Smooth muscle cell (in vitro differentiated cells): ENCODE results near the gene ZMIZ2. TPM values are rescaled to one million over a fixed set of nuclear protein-coding genes. Genes with fewer than 3 reads are reported as not detected.
A peak's percentile ranks its signal among the peaks of the same experiment; 100 is the strongest.
"Not testable (repeated sequence)": the region's sequence is repeated elsewhere in the genome, so short reads cannot be mapped to it uniquely, and the experiment has no call there.

Experiments used
- DNase-seq: peaks from one replicate; lab custom pipeline; 2025; ENCODE audit not compliant: unreplicated experiment; lab: John Stamatoyannopoulos, UW
- H2AFZ ChIP-seq: fragments of 200-600 bp; sonication (generic); 2 replicates; pipeline ENCODE4 v1.6.0; 2016; ENCODE audit warnings: antibody characterized with exemption, low read depth, mild to moderate bottlenecking
- H3F3A ChIP-seq: fragments of 200-600 bp; sonication (generic); 2 replicates; pipeline ENCODE4 v1.6.0; 2017; ENCODE audit warnings: antibody characterized with exemption, low read depth
- H3K27ac ChIP-seq: fragments of 200-600 bp; sonication (generic); 2 replicates; pipeline ENCODE4 v1.5.1; 2016; ENCODE audit warnings: low read depth, mild to moderate bottlenecking
- H3K27me3 ChIP-seq: fragments of 200-600 bp; sonication (generic); 2 replicates; pipeline ENCODE4 v1.6.1; 2016; ENCODE audit warnings: low read depth, mild to moderate bottlenecking
- H3K36me3 ChIP-seq: fragments of 200-600 bp; sonication (generic); 2 replicates; pipeline ENCODE4 v1.5.1; 2016; ENCODE audit warnings: low read depth
- H3K4me1 ChIP-seq: fragments of 200-600 bp; sonication (generic); 2 replicates; pipeline ENCODE4 v1.5.1; 2016; ENCODE audit warnings: low read depth
- H3K4me2 ChIP-seq: fragments of 200-600 bp; sonication (generic); 2 replicates; pipeline ENCODE4 v1.6.0; 2016; ENCODE audit warnings: mild to moderate bottlenecking
- H3K4me3 ChIP-seq: fragments of 200-600 bp; sonication (generic); 2 replicates; pipeline ENCODE4 v1.5.1; 2016; ENCODE audit warnings: mild to moderate bottlenecking
- H3K79me2 ChIP-seq: fragments of 200-600 bp; sonication (generic); 2 replicates; pipeline ENCODE4 v1.6.0; 2016; ENCODE audit warnings: low read depth, mild to moderate bottlenecking
- H3K9ac ChIP-seq: fragments of 200-600 bp; sonication (generic); 2 replicates; pipeline ENCODE4 v1.6.0; 2016; ENCODE audit warnings: low read depth
- H3K9me3 ChIP-seq: fragments of 200-600 bp; sonication (generic); replicated peaks from 2 replicates; pipeline ENCODE4 v1.5.1; 2016; ENCODE audit warnings: low read depth
- H4K20me1 ChIP-seq: fragments of 200-600 bp; sonication (generic); 2 replicates; pipeline ENCODE4 v1.6.0; 2016; ENCODE audit warnings: low read depth
- WGBS: methylation state at CpG from one replicate; pipeline ENCODE4 v1.1.7; 2016; ENCODE audit warnings: low lambda C conversion rate; 5-methylcytosine and 5-hydroxymethylcytosine counted together
- polyA plus RNA-seq: library from polyadenylated mRNA; unstranded; fragments of >200 nt; fragmentation: Nextera tagmentation; extraction: Ambion mirVana; gene quantifications from 2 replicates; pipeline ENCODE4 v1.2.1, GENCODE V29; 2016
- total RNA-seq: library from RNA; depleted of rRNA; stranded (reverse); fragments of >200 nt; gene quantifications from 2 replicates; pipeline ENCODE4 v1.2.3, GENCODE V29; 2014
- TF ChIP-seq, protein P1 (sequence below): fragments of 200-600 bp; sonication (generic); IDR thresholded peaks from 2 replicates; pipeline ENCODE4 v1.5.1; 2017; ENCODE audit warnings: borderline replicate concordance, mild to moderate bottlenecking, antibody characterized with exemption; ENCODE audit not compliant: insufficient read depth, poor library complexity, severe bottlenecking

ZMIZ2 gene, protein sequence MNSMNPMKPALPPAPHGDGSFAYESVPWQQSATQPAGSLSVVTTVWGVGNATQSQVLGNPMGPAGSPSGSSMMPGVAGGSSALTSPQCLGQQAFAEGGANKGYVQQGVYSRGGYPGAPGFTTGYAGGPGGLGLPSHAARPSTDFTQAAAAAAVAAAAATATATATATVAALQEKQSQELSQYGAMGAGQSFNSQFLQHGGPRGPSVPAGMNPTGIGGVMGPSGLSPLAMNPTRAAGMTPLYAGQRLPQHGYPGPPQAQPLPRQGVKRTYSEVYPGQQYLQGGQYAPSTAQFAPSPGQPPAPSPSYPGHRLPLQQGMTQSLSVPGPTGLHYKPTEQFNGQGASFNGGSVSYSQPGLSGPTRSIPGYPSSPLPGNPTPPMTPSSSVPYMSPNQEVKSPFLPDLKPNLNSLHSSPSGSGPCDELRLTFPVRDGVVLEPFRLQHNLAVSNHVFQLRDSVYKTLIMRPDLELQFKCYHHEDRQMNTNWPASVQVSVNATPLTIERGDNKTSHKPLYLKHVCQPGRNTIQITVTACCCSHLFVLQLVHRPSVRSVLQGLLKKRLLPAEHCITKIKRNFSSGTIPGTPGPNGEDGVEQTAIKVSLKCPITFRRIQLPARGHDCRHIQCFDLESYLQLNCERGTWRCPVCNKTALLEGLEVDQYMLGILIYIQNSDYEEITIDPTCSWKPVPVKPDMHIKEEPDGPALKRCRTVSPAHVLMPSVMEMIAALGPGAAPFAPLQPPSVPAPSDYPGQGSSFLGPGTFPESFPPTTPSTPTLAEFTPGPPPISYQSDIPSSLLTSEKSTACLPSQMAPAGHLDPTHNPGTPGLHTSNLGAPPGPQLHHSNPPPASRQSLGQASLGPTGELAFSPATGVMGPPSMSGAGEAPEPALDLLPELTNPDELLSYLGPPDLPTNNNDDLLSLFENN
- total RNA-seq (5.7 and 8.8 TPM in 2 replicates), polyA plus RNA-seq (17.2 and 34.8 TPM in 2 replicates)

DNA sequence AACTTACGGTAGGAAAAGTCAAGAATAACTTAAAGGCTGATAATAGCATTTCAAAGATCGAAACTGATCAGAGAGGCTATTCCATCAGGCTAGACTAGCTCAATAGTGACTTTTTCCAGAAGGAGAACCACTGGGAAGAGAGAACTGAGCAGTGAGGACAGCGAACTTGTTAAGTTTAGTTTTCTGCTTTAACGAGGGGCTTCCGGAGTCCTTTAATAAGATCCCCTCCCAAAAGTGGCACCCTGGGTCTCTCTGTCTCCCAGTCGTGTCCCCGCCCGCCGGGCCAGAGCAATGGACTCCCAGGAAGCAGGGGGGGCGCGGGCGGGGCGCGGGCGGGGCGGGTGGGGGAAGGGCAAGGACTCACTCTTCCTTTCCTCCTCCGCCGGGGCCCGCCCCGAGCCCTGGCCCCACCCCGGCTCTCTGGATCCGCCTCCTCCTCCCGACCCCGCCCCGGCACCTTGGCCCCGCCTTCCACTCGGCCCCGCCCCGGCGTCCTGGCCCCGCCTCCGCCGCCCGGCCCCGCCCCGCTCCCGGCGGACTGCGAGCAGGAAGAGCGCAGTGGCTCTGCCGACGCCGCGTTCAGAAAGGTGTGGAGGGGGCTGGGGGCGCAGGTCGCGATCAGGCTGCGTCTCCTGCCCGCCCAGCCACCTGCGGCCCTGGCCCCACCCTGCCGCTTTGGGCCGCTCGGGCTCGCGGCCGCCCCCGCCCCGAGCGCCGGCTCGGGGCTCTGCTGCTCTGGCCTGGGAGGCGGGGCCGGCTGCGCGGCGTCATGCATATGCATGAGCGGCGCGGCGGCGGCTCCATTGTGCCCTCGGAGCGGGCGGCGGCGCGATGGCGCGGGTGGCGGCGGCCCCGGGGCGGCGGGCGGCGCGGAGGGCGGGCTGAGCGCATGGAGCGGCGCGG lies at the start of gene ZMIZ2:
ZMIZ2 (plus strand) TSS at position 803 of the 903 bp plus-strand sequence. CDS start 7,403 bp downstream, outside the sequence.
- no peaks in the 10 kb centered on the region for H3K27me3 ChIP-seq
- TF ChIP-seq, protein P1, sequence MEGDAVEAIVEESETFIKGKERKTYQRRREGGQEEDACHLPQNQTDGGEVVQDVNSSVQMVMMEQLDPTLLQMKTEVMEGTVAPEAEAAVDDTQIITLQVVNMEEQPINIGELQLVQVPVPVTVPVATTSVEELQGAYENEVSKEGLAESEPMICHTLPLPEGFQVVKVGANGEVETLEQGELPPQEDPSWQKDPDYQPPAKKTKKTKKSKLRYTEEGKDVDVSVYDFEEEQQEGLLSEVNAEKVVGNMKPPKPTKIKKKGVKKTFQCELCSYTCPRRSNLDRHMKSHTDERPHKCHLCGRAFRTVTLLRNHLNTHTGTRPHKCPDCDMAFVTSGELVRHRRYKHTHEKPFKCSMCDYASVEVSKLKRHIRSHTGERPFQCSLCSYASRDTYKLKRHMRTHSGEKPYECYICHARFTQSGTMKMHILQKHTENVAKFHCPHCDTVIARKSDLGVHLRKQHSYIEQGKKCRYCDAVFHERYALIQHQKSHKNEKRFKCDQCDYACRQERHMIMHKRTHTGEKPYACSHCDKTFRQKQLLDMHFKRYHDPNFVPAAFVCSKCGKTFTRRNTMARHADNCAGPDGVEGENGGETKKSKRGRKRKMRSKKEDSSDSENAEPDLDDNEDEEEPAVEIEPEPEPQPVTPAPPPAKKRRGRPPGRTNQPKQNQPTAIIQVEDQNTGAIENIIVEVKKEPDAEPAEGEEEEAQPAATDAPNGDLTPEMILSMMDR = no peak
- peak within 1 kb of the TSS; percentile 88 for H2AFZ ChIP-seq
- no peaks in the 10 kb centered on the region for H3K36me3 ChIP-seq
- H3K9ac ChIP-seq = peak within 1 kb of the TSS; percentile 89
- H3K27ac ChIP-seq = peak within 1 kb of the TSS; percentile 85
- no peaks in the 10 kb centered on the region for H3F3A ChIP-seq
- peaks cover 41% of the 10 kb centered on the region for H4K20me1 ChIP-seq
- H3K4me2 ChIP-seq = peak within 1 kb of the TSS; percentile 98
- no peaks in the 10 kb centered on the region for H3K9me3 ChIP-seq
- peaks cover 31% of the 10 kb centered on the region for H3K79me2 ChIP-seq
- peaks cover 13% of the 10 kb centered on the region for H3K4me1 ChIP-seq
- 5% methylated on average over 40 of the region's 92 CpGs for WGBS
- peak within 1 kb of the TSS; percentile 99 for H3K4me3 ChIP-seq
- DNase-seq = peak; percentile 91

DNA sequence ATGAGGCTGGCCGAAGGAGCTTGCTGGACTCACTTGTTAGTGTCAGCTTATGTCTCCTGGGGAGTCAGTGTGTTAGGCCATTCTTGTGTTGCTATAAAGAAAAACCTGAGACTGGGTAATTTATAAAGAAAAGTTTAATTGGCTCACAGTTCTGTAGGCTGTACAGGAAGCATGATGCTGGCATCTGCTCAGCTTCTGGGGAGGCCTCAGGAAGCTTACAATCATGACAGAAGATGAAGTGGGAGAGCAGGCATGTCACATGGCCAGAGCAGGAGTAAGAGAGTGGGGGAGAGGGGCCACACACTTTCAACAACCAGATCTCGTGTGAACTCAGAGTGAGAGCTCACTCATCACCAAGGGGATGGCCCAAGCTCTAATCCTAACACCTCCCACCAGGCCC lies 49.0 kb upstream of the ZMIZ2 start:
- WGBS = 100% methylated on average over 2 of the region's 2 CpGs
- not testable (repeated sequence) for DNase-seq, H3K36me3 ChIP-seq, H3F3A ChIP-seq, H3K27ac ChIP-seq, H2AFZ ChIP-seq, H4K20me1 ChIP-seq, H3K4me3 ChIP-seq, H3K9ac ChIP-seq, H3K4me2 ChIP-seq, H3K79me2 ChIP-seq, H3K4me1 ChIP-seq, H3K9me3 ChIP-seq, H3K27me3 ChIP-seq

DNA sequence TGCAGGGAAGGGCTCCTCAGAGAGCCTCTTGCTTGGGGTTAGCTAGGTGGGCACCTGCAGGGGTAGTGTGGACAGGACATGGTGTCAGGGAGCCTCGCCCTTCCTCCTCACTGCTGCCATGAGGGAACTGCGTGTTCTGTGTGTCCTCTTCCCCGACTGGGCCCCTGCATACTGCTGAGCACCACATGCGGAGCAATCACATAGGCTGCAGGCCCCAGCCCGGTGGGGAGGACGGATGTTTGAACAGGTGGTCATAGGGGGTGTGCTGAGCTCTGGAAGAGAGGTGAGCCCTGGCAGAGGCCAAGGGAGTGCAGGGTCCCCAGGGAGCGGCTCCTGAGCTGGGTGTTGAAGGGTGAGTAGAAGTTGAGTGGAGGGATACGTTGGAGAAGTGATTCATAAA lies 48.3 kb upstream of the ZMIZ2 start:
- no peak overlapping the region for H3K4me2 ChIP-seq
- H3K4me3 ChIP-seq = no peak overlapping the region
- no peaks in the 10 kb centered on the region for H3K9me3 ChIP-seq
- no peaks in the 10 kb centered on the region for H3K27me3 ChIP-seq
- no peaks in the 10 kb centered on the region for H3F3A ChIP-seq
- 97% methylated on average over 8 of the region's 8 CpGs for WGBS
- H3K9ac ChIP-seq = no peak overlapping the region
- no peaks in the 10 kb centered on the region for H3K4me1 ChIP-seq
- H3K36me3 ChIP-seq = peaks cover 7% of the 10 kb centered on the region
- no peaks in the 10 kb centered on the region for H4K20me1 ChIP-seq
- H3K79me2 ChIP-seq = no peaks in the 10 kb centered on the region
- H3K27ac ChIP-seq = no peak overlapping the region
- TF ChIP-seq, protein P1 = no peak
- H2AFZ ChIP-seq = no peak overlapping the region
- no peak for DNase-seq

DNA sequence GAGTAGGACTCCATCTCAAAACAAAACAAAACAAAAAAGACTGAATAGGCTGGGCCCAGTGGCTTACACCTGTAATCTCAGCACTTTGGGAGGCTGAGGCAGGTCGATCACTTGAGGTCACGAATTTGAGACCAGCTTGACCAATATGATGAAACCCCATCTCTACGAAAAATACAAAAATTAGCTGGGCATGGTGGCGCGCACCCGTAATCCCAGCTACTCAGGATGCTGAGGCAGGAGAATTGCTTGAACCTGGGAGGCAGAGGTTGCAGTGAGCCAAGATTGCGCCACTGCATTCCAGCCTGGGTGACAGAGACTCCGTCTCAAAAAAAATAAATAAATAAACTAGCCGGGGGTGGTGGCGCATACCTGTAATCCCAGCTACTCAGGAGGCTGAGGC lies 45.3 kb upstream of the ZMIZ2 start:
- not testable (repeated sequence) for H3F3A ChIP-seq, H4K20me1 ChIP-seq, H3K79me2 ChIP-seq, H3K4me3 ChIP-seq, H3K27me3 ChIP-seq, H3K36me3 ChIP-seq, H3K9me3 ChIP-seq, DNase-seq, H2AFZ ChIP-seq, H3K4me1 ChIP-seq, H3K27ac ChIP-seq, H3K9ac ChIP-seq, H3K4me2 ChIP-seq
- 94% methylated on average over 10 of the region's 10 CpGs for WGBS
